Upper lobe of right lung (tissue), 1 donor: ENCODE measurements around the gene C14orf93. TPM values are rescaled to one million over a fixed set of nuclear protein-coding genes. Genes with fewer than 3 reads are reported as not detected.
A peak's percentile ranks its signal among the peaks of the same experiment; 100 is the strongest.

Source experiments
- ATAC-seq: fragments of 200-7000 bp; cut with Tn5 transposase; one replicate; pipeline ENCODE4 v1.9.1; 2020; ENCODE audit warnings: mild to moderate bottlenecking, moderate library complexity
- DNase-seq: peaks from one replicate; pipeline ENCODE4 v3.0.0-alpha.2; 2020
- H3K27ac ChIP-seq: fragments of 200-600 bp; one replicate; pipeline ENCODE4 v1.8.0; 2022
- H3K27me3 ChIP-seq: fragments of 200-600 bp; one replicate; pipeline ENCODE4 v1.8.0; 2022; ENCODE audit warnings: mild to moderate bottlenecking
- H3K36me3 ChIP-seq: fragments of 200-600 bp; one replicate; pipeline ENCODE4 v1.8.0; 2022
- H3K4me1 ChIP-seq: fragments of 200-600 bp; one replicate; pipeline ENCODE4 v1.8.0; 2022
- H3K4me3 ChIP-seq: fragments of 200-600 bp; one replicate; pipeline ENCODE4 v1.8.0; 2022; ENCODE audit warnings: mild to moderate bottlenecking
- H3K9me3 ChIP-seq: fragments of 200-600 bp; one replicate; pipeline ENCODE4 v1.8.0; 2022
- intact Hi-C: fragments of 100-400 bp; cut with DNase I; formaldehyde crosslinking; loops from one replicate; pipeline ENCODE4 v1.11.0; 2022
- total RNA-seq: library from RNA; stranded (reverse); fragmentation: NEBNext Ultra II Directional; extraction: Animal tissue kit (Norgen Biotek cat#: 25700); gene quantifications from one replicate; pipeline ENCODE4 v1.2.1, GENCODE V29; 2021
- TF ChIP-seq, protein P1 (sequence below): fragments of 200-600 bp; IDR thresholded peaks from one replicate; pipeline ENCODE4 v1.8.0; 2022; ENCODE audit warnings: antibody characterized with exemption
- donor health status: DM: no; HTN: yes; CAD: no; lungs with severe emphysema.

The C14orf93 gene
- total RNA-seq, 1 donor from 2014 or later, result 8.4 TPM

DNA sequence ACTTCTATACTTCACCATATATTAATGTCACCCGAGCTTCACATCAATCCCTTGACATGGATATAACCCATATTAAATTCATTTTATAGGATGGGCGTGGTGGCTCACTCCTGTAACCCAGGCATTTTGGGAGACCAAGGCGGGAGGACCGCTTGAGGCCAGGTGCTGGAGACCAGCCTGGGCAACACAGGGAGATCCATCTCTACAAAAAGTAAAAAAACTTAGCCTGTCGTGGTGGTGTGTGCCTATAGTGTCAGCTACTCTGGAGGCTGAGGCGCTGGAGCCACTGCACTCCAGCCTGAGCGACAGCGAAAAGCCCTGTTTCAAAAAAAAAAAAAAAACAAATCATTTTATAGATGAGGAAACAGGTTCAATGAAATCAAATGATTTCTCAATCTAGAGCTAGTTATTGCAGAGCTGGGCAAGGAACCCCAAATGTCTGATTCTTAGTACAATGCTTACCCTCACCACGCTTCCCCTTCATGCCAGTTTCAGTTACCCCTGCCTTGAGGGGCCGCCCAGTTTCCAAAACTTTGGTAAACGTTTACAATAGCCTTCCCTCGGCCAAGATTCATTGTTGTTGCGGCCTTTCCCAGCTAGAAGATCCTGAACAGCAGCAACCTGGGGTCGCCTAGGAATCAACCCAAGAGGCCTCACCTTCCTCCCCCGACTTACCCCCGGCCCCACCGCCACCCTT lies 24.0 kb upstream of the C14orf93 start:
- Histone ChIP-seq H3K27ac (peak overlapping the region; percentile 96), H3K4me3 (peak overlapping the region; percentile 69), H3K4me1 (peaks cover 8% of the 10 kb centered on the region), H3K9me3 (no peaks in the 10 kb centered on the region), H3K27me3 (no peaks in the 10 kb centered on the region), H3K36me3 (peaks cover 37% of the 10 kb centered on the region)
- intact Hi-C loops, result no loop called here
- DNase-seq, result no peak
- ATAC-seq, result no peak
- TF ChIP-seq, protein P1, sequence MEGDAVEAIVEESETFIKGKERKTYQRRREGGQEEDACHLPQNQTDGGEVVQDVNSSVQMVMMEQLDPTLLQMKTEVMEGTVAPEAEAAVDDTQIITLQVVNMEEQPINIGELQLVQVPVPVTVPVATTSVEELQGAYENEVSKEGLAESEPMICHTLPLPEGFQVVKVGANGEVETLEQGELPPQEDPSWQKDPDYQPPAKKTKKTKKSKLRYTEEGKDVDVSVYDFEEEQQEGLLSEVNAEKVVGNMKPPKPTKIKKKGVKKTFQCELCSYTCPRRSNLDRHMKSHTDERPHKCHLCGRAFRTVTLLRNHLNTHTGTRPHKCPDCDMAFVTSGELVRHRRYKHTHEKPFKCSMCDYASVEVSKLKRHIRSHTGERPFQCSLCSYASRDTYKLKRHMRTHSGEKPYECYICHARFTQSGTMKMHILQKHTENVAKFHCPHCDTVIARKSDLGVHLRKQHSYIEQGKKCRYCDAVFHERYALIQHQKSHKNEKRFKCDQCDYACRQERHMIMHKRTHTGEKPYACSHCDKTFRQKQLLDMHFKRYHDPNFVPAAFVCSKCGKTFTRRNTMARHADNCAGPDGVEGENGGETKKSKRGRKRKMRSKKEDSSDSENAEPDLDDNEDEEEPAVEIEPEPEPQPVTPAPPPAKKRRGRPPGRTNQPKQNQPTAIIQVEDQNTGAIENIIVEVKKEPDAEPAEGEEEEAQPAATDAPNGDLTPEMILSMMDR, result no peak

DNA sequence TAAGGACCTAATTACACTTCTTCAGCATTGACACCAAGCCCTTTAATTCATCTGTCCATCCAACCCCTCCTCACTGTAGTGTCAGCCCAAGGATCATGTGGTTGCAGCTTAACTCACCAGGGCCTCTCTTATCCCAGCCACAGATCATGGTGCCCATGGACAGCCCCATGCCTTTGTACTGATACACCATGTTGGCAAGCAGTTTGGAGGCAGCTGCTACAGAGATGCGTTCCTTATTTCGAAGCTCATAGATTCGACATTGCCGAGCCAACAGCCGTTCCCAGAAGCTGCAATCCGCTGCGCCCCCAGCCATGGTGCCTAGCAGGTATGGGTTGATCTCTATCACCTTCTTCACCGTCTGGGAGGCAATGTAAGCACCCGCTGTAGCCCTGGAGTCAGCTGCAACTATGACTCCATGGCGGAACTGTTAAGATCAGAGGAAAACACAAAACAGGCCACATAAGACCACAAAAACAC lies 23.3 kb upstream of the C14orf93 start:
- Histone ChIP-seq H3K4me1 (peaks cover 13% of the 10 kb centered on the region), H3K4me3 (peak overlapping the region; percentile 69), H3K36me3 (peaks cover 44% of the 10 kb centered on the region), H3K9me3 (no peaks in the 10 kb centered on the region), H3K27ac (no peak overlapping the region), H3K27me3 (no peaks in the 10 kb centered on the region)
- TF ChIP-seq, protein P1, result no peak
- intact Hi-C loops, result no loop called here
- ATAC-seq (no peak), DNase-seq (no peak)

DNA sequence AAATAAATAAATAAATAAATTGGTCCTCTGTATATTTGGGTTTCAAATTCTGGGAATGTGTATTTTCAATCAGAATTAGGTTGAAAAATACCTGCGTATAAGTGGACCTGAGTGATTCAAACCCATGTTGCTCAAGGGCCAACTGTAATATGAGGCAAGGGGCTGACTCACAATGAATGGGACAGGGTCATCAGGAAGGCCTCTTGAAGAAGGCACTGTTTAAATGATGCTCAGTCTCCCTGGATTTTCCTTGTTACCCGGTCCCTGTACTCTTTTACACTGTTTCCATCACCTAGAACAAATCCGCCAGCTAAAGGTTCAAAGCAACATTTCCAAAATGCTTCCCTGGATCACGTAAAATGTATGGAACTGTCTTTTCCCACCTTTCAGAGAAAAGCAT lies 21.0 kb upstream of the C14orf93 start:
- ATAC-seq (no peak), DNase-seq (no peak)
- Histone ChIP-seq H3K4me3 (no peak overlapping the region), H3K27me3 (no peaks in the 10 kb centered on the region), H3K9me3 (no peaks in the 10 kb centered on the region), H3K27ac (no peak overlapping the region), H3K36me3 (peaks cover 59% of the 10 kb centered on the region), H3K4me1 (peaks cover 15% of the 10 kb centered on the region)
- intact Hi-C loops, result no loop called here
- TF ChIP-seq, protein P1, result no peak

DNA sequence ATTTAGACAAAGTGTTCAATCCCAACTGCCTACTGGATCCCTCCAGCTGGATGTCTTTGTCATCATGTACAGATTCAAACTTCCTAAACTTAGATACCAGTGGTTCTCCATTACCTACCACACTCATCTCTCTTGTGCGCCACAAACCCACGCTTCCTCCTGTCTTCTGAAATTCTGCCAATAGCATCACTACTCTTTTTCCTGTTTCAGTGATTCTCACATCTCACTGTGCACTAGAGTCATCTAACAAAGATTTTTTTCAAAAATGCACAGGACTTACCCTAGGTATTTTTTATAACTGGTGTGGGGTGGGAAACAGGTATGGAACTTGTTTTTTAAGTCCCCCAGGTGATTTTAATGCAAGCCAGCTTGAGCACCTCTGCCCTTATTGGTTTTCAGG lies 18.9 kb upstream of the C14orf93 start:
- Histone ChIP-seq H3K27ac (no peak overlapping the region), H3K9me3 (no peaks in the 10 kb centered on the region), H3K4me1 (peaks cover 14% of the 10 kb centered on the region), H3K36me3 (peaks cover 69% of the 10 kb centered on the region), H3K27me3 (no peaks in the 10 kb centered on the region), H3K4me3 (no peak overlapping the region)
- TF ChIP-seq, protein P1, result no peak
- ATAC-seq (no peak), DNase-seq (no peak)
- intact Hi-C loops, result no loop called here

DNA sequence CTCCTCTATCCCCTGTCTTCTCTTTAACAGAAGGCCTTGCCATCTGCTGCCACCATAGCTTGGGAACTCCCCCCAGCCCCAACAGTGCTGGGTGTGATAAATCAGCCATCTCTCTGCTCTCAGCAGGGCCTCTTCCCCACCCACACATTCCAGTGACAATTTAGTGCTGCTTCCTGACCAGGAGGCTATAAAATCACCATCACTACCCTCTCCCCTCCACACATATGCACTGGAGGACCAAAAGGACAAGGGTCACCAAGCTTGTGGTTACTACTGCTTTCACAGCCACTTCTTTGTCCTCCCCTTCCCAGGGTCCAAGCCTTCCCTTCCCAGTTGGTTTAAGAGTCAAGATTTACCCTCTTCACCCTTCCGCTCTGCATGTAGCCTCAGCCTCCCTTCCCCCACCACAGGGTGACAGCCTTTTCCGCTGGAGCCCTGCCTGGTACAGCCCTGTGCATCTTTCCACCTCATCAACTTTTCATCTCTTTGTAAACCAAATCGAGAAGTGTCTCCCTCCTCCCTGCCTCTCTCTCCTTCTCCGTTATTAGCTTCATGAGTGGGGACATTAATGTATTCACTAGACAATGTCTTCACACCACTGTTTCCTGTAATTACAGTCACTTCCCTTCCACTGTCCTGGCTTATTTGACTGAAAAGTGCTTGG lies 15.3 kb upstream of the C14orf93 start:
- TF ChIP-seq, protein P1, result no peak
- no peaks in the 10 kb centered on the region for H3K9me3 ChIP-seq
- ATAC-seq (no peak), DNase-seq (no peak)
- peaks cover 40% of the 10 kb centered on the region for H3K36me3 ChIP-seq
- H3K4me3 ChIP-seq, result no peak overlapping the region
- H3K4me1 ChIP-seq, result peaks cover 7% of the 10 kb centered on the region
- H3K27me3 ChIP-seq, result no peaks in the 10 kb centered on the region
- intact Hi-C loops, result no loop called here
- H3K27ac ChIP-seq, result no peak overlapping the region
